GM18867 (cell line): ENCODE results near the gene ARPC5.
"Not testable (repeated sequence)": the region's sequence is repeated elsewhere in the genome, so short reads cannot be mapped to it uniquely, and the experiment has no call there.

Experiments
- ATAC-seq: cut with Tn5 transposase; IDR thresholded peaks from one replicate; pipeline ENCODE4 v1.9.1; 2021; ENCODE audit warnings: mild to moderate bottlenecking, moderate library complexity; ENCODE audit not compliant: unreplicated experiment

The ARPC5 gene

GRCh38 chr1:183635606-183636333, at the start of gene ARPC5:
ARPC5 (minus strand) TSS chr1:183635783; CDS start chr1:183635659, 124 bp downstream.
- ATAC-seq, result peak; percentile 87

DNA sequence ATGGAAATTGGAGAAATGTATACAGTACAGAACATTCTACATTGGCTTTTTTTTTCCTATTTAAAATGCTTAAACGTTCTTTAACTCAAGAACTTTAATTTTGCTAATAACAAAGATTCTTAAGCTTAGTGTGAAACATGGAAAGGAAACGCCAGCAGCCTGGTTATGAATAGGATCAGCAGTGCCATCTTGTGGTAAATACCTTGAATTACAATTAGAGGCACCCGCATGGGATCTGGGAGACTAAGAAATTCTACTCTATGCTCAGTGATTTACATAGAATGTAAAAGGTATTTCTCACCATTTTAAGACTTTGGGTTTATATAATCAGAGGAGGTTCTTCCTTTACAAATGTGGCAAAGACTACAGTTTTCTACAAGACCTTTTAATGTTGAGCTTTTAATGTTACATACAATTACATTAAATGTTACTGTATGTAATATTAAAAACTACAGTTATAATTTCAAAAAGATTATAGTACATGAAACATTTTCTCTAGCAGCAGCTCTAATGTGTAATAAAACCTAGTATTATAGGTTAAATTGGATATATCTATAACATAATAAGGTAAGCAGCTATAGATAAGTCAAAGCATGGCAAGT, 49.6 kb upstream of the ARPC5 start:
- no peak for ATAC-seq

DNA sequence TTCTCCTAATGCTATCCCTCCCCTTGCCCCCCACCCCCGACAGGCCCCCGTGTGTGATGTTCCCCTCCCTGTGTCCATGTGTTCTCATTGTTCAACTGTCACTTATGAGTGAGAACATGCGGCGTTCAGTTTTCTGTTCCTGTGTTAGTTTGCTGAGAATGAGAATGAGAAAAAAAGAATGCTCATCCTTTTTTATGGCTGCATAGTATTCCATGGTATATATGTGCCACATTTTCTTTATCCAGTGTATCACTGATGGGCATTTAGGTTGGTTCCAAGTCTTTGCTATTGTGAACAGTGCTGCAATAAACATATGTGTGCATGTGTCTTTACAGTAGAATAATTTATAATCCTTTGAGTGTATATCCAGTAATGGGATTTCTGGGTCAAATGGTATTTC, 43.8 kb upstream of the ARPC5 start:
- ATAC-seq, result not testable (repeated sequence)

GRCh38 chr1:183678819-183679218, 43.2 kb upstream of the ARPC5 start:
- no peak for ATAC-seq

DNA sequence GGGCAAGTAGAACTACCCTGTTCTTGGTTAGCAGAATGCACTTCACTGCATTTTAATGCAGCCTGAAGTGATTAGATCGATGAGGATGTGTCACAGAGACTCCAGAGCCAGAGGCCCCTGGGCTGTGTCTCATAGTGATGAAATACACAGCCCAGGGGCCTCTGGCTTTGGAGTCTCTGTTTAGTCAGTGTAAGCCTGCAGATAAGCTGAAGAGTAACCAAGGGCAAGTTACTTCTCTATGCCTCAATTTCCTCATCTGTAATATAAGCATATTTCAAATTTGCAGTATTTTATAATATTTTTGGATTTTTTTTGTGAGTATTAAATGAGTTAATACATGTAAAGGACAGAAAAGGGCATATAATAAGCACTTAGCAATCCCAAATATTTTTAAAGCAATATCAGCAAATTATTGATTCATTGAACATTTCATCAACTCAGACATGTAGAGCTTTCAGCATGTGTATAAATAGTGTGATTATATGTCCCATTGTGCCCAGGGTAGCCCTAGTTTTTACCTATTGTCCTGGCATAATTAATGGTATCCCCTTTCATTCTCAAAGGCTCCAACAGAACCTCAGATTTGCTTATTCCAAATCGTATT, 41.1 kb upstream of the ARPC5 start:
- ATAC-seq, result no peak

DNA sequence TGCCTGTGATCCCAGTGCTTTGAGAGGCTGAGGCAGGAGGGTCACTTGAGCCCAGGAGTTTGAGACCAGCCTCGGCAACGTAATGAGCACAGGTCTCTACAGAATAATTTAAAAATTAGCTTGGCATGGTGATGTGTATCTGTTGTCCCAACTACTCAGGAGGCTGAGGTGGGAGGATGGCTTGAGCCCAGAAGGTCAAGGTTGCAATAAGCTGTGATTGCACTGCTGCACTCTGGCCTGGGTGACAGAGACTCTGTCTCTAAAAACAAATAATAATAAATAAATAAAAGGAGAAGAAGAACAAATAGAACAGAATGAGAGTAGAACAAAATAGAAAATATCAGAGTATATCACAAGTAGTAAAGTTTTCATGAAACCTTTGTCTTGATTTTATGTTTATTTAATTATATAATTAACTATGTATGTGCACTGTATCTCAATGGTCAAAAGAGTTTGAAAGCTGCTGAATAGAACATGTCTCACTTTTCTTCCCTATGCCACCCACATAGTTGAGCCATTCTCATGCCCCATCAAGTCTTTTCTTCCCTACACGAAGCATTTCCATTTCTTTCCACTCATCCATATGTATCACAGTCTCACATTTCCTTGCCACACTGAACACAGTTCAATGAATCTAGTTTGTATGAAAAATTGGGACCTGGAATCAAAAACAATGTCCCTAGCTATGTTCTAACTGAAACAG, 40.5 kb upstream of the ARPC5 start:
- ATAC-seq, result no peak

DNA sequence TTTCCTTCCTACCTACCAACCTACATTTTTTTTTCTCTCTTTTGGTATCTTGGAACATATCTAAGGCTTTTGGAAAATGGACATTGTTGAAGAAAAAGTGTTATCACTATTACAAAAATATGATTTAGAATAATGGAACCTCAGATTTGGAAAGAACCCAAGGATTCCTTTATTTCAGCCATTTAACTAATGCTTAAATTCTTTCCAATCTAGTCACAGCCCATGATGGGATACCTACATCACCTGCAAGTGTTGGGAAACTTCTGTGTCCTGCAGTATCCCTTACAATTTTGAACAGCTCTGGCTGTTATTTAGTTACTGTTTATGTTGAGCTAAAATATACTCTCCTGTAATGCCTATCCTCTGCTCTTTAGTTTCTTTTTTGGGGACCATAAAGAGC, 39.8 kb upstream of the ARPC5 start:
- ATAC-seq, result no peak

DNA sequence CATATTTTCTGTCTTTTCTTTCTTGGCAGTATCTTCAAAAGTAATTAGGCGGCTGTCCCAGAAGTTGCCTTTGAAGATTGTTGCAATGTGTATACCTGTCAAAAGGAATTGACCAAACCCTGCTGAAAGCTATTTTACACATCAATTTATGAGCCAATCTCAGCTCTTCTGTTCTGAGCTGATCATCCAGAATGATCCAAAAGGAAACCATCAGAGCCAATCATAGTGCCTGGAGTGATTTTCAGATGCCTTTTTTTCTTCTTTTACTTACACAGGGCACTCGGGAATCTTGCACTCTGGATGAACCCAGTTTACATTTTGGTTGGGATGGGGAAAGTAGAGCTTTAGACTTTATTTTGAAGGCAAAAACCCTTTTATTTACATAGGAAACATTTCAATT, 39.3 kb upstream of the ARPC5 start:
- ATAC-seq, result no peak

DNA sequence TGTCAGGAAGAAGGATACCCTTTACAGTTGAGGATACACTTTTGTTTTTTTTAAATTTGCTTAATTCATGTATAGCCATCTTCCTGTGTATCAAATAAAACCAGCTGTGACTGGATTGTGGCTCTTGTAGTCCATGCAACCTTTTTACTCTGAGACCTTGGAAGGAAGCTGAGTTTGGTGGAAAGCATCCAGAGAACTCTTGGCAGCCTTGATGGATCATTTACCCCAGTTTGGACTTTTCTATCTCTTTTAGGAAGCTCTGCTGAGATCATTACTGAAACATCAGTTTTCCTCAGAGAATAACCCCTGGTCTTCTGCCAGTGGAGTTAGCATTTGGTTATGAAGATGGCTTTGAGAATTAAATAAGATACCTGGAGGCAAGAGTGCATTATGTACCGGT, 38.8 kb upstream of the ARPC5 start:
- ATAC-seq, result no peak

- ATAC-seq, result no peak
Observed at GRCh38 chr1:183673605-183674323, 38.2 kb upstream of the ARPC5 start.

GRCh38 chr1:183670169-183670568, 34.6 kb upstream of the ARPC5 start:
- ATAC-seq, result no peak

GRCh38 chr1:183656355-183656754, 20.8 kb upstream of the ARPC5 start:
- no peak for ATAC-seq

DNA sequence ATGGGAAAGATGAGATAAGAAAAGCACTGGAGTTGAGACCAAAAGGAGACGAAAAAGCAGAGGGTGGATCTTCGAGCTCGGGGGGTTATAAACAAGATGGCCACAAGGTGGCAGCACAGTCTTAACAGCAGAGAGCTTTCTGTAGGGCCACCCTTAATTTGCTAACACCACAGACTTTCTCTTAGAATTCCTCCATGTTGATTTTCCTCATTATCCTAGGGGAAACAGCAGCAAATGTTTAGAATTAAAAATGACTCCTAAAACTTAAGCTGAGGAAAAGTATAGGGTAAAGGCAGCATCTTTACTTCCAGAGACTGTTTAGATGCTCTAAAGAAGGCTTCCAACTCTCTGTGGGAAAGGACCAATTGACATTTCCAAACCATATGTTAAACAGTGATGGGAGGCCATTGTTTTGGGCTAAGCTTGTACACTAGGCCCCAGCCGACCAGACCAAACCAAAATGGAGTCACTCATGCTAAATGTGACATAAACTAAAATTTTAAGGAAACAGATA, 20.0 kb upstream of the ARPC5 start:
- peak; percentile 53 for ATAC-seq

DNA sequence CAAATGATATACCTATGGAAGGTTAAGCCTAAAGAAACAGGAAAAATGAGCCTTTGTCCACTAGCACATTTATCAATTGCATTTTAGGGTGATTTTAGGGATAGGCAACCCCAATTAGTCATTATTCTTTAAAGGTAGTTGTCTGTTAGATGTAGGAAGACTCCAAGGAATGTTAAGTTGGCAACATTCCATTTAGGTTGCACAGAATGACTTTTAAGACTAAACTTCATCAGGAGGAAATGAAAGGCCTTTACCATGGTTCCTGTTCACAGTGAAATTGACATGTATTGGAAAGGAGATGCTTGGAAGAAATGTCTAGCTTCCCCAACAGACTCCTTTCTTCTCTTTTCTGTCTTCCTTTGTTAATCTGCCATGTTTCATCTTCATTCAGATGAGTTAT, 19.1 kb upstream of the ARPC5 start:
- ATAC-seq, result no peak

DNA sequence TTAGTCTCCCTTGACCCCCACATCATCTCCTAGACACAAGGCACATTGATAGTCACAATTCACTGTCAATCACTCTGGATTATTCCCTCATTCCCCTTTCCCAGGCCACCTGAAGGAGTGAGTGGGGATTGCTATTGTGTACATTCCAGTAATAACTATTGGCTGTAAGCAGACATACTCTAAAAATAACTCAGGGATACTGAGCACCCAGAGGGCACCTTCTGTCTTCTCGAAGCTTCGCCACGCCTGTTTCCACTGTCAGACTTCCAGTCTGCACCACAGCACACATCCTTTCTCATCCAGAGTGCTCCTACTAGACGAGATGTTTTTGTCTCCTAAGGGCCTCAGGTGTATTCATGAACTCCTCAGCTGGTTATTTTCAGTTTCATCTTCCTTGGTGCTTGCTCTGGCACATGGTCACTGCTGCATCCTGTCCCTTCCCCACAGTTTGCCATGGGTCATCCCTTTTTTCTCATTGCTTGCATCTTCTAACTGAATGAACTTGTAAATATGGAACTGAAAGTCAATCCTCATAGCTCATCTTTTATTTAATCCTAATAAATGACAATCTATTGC, 18.4 kb upstream of the ARPC5 start:
- no peak for ATAC-seq

- ATAC-seq, result no peak
Observed at GRCh38 chr1:183653462-183653794, 17.8 kb upstream of the ARPC5 start.

DNA sequence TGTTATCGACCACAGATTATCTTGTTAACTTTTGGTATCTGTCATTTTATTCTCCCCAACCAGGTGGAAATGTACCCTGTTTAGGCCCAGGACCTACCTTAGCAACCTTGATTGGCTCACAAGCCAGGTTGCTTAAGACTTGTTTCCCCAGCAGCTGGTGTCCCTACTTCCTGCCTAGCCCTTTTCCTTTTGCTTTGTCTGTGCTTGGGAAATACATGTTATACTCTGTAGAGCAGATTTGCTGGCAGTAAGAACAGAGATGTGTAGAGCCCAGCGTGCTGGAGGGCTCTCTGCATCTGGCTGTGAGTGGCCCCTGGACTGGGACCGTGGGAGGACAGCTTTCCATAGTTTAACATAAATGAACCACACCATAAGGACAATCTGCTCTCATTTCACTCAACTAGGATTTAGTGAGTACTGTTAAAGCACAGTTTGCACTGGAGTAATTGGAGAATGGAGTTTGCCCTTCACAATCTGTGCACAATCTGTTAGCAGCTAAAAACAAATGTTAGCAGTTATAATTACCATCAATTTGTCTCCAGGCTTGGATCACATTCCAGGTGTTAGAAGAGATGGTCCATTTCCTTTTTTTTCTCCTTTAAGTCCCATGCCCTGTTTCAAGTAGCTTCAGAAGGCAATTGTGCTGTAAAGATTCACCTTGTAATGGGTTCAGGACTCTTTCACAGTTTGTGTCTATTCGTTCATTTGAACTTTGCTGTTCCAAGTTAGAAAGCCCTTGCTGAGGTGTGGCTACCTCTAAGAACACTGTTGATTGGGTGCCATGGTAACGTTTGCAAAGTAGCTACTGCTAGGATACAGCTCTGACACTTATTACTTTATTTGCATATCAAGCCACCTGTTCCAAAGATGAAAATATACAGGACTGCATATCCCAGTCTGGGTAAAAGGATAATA, 17.2 kb upstream of the ARPC5 start, which contains the start of gene APOBEC4:
APOBEC4 (minus strand) TSS at position 770 of the 915 bp plus-strand sequence. CDS start 4,535 bp downstream, outside the sequence.
- peak; percentile 39 for ATAC-seq

DNA sequence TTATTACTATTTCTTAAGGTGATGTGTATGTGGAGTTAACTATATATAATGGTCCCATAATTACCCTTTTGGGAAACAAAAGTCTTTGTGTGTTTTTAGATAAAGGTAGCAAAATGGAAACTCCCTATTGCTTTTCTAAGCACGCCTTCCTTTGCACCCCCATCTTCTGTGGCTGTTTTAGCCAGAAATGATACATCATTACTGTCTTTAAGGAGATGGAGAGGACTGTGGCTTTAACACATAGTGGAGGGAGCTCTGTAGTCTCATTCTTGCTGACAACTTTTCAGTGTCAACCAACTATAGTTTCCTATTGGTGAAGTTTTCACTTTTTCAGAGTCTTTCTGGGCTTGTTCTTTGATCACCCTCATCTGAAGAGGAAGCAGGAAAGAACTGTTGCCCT, 16.5 kb upstream of the ARPC5 start:
- ATAC-seq, result peak; percentile 70

DNA sequence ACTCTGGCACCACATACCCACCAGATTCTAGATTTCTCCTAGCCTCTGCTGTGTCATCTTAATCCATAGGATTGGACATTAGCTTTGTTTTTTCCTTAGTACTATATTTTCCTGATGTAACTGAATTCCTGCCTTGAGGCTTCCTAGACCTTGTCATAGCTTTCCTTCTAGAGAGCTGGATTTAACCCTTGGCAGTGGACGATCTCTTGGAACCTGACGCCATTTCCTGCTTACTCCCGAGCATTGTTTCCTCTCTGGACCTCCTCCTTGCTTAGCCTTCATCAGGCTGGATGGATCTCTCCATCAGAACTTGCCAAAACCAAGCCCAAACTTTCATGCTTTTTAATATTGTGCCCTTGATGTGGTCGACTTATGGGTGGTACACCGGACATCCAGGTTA, 16.0 kb upstream of the ARPC5 start:
- ATAC-seq, result no peak
